ENCODE results near the gene TAF13. TPM values are rescaled to one million over a fixed set of nuclear protein-coding genes. Genes with fewer than 3 reads are reported as not detected.
"Not testable (repeated sequence)": the region's sequence is repeated elsewhere in the genome, so short reads cannot be mapped to it uniquely, and the experiment has no call there.

Gene TAF13
- total and polyA plus RNA-seq, 5 donors from 2014 or later: 0.89 to 31.3 (median 2.1) TPM

- H3K36me3 Mint-ChIP-seq: no peaks in the 10 kb centered on the region
- Histone ChIP-seq H3K9me3 (ENCODE audit: control insufficient read depth in 2 of 2, low read length in 2 of 2) (no peaks in the 10 kb centered on the region), H3K36me3 (ENCODE audit: control insufficient read depth, insufficient read depth, low read length) (no peaks in the 10 kb centered on the region), H3K4me1 (ENCODE audit: control insufficient read depth, insufficient read depth, low read length, poor library complexity, severe bottlenecking) (peaks cover 14% of the 10 kb centered on the region), H3K27me3 (ENCODE audit: control insufficient read depth, insufficient read depth, low read length) (no peaks in the 10 kb centered on the region), H3K4me3 (ENCODE audit: low read depth, low read length) (peak within 1 kb of the TSS; percentile 81), H3K27ac (ENCODE audit: insufficient read depth, low read length, poor library complexity, severe bottlenecking) (peak within 1 kb of the TSS; percentile 86)
- peak within 1 kb of the TSS; percentile 93 to 100 (median 96) for H3K4me3 Mint-ChIP-seq
- H3K27me3 Mint-ChIP-seq: no peaks in the 10 kb centered on the region
- peaks cover 0 to 2% (median 0%) of the 10 kb centered on the region in 7 donors for H3K9me3 Mint-ChIP-seq
- H3K27ac Mint-ChIP-seq: peak within 1 kb of the TSS; percentile 69 to 92 (median 88)
- peak; percentile 94 to 98 (median 97) for DNase-seq
- H3K4me1 Mint-ChIP-seq: peaks cover 7 to 29% (median 12%) of the 10 kb centered on the region in 4 donors
- ATAC-seq (ENCODE audit: low read depth in 2 of 2): peak; percentile 99
Measured at GRCh38 chr1:109041621-109042468, 34.0 kb downstream of the TAF13 start, which contains the start of gene WDR47. WDR47 (minus strand) TSS chr1:109042102; CDS start chr1:109023512, 18,590 bp downstream.

GRCh38 chr1:109040989-109041620, 34.7 kb downstream of the TAF13 start:
- Histone ChIP-seq H3K36me3 (ENCODE audit: control insufficient read depth, insufficient read depth, low read length) (no peaks in the 10 kb centered on the region), H3K27ac (ENCODE audit: insufficient read depth, low read length, poor library complexity, severe bottlenecking) (peak overlapping the region; percentile 86), H3K9me3 (ENCODE audit: control insufficient read depth in 2 of 2, low read length in 2 of 2) (no peaks in the 10 kb centered on the region), H3K27me3 (ENCODE audit: control insufficient read depth, insufficient read depth, low read length) (no peaks in the 10 kb centered on the region), H3K4me1 (ENCODE audit: control insufficient read depth, insufficient read depth, low read length, poor library complexity, severe bottlenecking) (peaks cover 14% of the 10 kb centered on the region), H3K4me3 (ENCODE audit: low read depth, low read length) (peak overlapping the region; percentile 63)
- ATAC-seq (ENCODE audit: low read depth in 2 of 2) (no peak), DNase-seq (peak in 1 of 3 donors; percentile 44)
- Mint-ChIP-seq H3K4me3 (peak overlapping the region; percentile 93 to 100 (median 96)), H3K9me3 (peaks cover 0 to 2% (median 0%) of the 10 kb centered on the region in 7 donors), H3K27me3 (no peaks in the 10 kb centered on the region), H3K4me1 (peaks cover 7 to 29% (median 12%) of the 10 kb centered on the region in 4 donors), H3K36me3 (peaks cover 1% of the 10 kb centered on the region), H3K27ac (peak overlapping the region in 2 of 3 donors; percentile 88 to 91)

- H3K9me3 Mint-ChIP-seq: peaks cover 0 to 2% (median 0%) of the 10 kb centered on the region in 7 donors
Measured at GRCh38 chr1:109040627-109040988, 35.2 kb downstream of the TAF13 start.

DNA sequence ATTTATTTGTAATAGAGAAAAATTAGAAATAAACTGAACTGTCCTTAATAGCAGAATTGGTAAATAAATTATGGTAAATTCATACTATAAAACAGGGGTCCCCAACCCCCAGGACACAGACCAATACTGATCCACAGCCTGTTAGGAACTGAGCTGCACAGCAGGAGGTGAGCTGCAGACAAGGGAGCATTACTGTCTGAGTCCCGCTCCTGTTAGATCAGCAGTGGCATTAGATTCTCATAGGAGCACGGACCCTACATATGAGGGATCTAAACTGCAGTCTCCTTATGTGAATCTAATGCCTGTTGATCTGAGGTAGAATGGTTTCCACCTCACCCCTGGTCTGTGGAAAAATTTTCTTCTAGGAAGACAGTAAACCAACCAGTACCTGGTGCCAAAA, 41.4 kb downstream of the TAF13 start:
- Mint-ChIP-seq H3K9me3 (no peaks in the 10 kb centered on the region), H3K36me3 (peaks cover 3% of the 10 kb centered on the region), H3K4me3 (no peak overlapping the region), H3K4me1 (peaks cover 1 to 11% (median 7%) of the 10 kb centered on the region in 4 donors), H3K27ac (no peak overlapping the region), H3K27me3 (no peaks in the 10 kb centered on the region)
- no peak for DNase-seq
- H3K27ac ChIP-seq (ENCODE audit: insufficient read depth, low read length, poor library complexity, severe bottlenecking): no peak overlapping the region
- H3K4me3 ChIP-seq (ENCODE audit: low read depth, low read length): no peak overlapping the region
- no peaks in the 10 kb centered on the region for H3K27me3 ChIP-seq (ENCODE audit: control insufficient read depth, insufficient read depth, low read length)
- H3K4me1 ChIP-seq (ENCODE audit: control insufficient read depth, insufficient read depth, low read length, poor library complexity, severe bottlenecking): no peaks in the 10 kb centered on the region
- no peak for ATAC-seq (ENCODE audit: low read depth in 2 of 2)
- no peaks in the 10 kb centered on the region for H3K36me3 ChIP-seq (ENCODE audit: control insufficient read depth, insufficient read depth, low read length)
- no peaks in the 10 kb centered on the region for H3K9me3 ChIP-seq (ENCODE audit: control insufficient read depth in 2 of 2, low read length in 2 of 2)

More at GRCh38 chr1:109040627-109040988, 35.2 kb downstream of the TAF13 start:
- H3K9me3 ChIP-seq (ENCODE audit: control insufficient read depth in 2 of 2, low read length in 2 of 2): no peaks in the 10 kb centered on the region
- no peaks in the 10 kb centered on the region for H3K27me3 Mint-ChIP-seq
- peak overlapping the region in 2 of 3 donors; percentile 88 to 91 for H3K27ac Mint-ChIP-seq
- H3K27ac ChIP-seq (ENCODE audit: insufficient read depth, low read length, poor library complexity, severe bottlenecking): peak overlapping the region; percentile 86
- H3K36me3 ChIP-seq (ENCODE audit: control insufficient read depth, insufficient read depth, low read length): no peaks in the 10 kb centered on the region
- DNase-seq (peak in 1 of 3 donors; percentile 6), ATAC-seq (ENCODE audit: low read depth in 2 of 2) (no peak)
- peak overlapping the region; percentile 63 for H3K4me3 ChIP-seq (ENCODE audit: low read depth, low read length)
- peak overlapping the region; percentile 93 to 100 (median 96) for H3K4me3 Mint-ChIP-seq
- H3K27me3 ChIP-seq (ENCODE audit: control insufficient read depth, insufficient read depth, low read length): no peaks in the 10 kb centered on the region
- peaks cover 7 to 29% (median 12%) of the 10 kb centered on the region in 4 donors for H3K4me1 Mint-ChIP-seq
- H3K4me1 ChIP-seq (ENCODE audit: control insufficient read depth, insufficient read depth, low read length, poor library complexity, severe bottlenecking): peaks cover 14% of the 10 kb centered on the region
- H3K36me3 Mint-ChIP-seq: peaks cover 3% of the 10 kb centered on the region

GRCh38 chr1:109029493-109029892, 46.3 kb downstream of the TAF13 start:
- Mint-ChIP-seq H3K27ac (peak overlapping the region in 1 of 3 donors; percentile 46), H3K4me1 (peaks cover 1 to 11% (median 2%) of the 10 kb centered on the region in 4 donors)
- not testable (repeated sequence) for H3K36me3 ChIP-seq (ENCODE audit: control insufficient read depth, insufficient read depth, low read length); H3K4me3 Mint-ChIP-seq; H3K4me1 ChIP-seq (ENCODE audit: control insufficient read depth, insufficient read depth, low read length, poor library complexity, severe bottlenecking); H3K27me3 ChIP-seq (ENCODE audit: control insufficient read depth, insufficient read depth, low read length); H3K9me3 Mint-ChIP-seq; H3K9me3 ChIP-seq (ENCODE audit: control insufficient read depth in 2 of 2, low read length in 2 of 2); ATAC-seq (ENCODE audit: low read depth in 2 of 2); H3K27me3 Mint-ChIP-seq; H3K4me3 ChIP-seq (ENCODE audit: low read depth, low read length); H3K36me3 Mint-ChIP-seq; H3K27ac ChIP-seq (ENCODE audit: insufficient read depth, low read length, poor library complexity, severe bottlenecking); DNase-seq

DNA sequence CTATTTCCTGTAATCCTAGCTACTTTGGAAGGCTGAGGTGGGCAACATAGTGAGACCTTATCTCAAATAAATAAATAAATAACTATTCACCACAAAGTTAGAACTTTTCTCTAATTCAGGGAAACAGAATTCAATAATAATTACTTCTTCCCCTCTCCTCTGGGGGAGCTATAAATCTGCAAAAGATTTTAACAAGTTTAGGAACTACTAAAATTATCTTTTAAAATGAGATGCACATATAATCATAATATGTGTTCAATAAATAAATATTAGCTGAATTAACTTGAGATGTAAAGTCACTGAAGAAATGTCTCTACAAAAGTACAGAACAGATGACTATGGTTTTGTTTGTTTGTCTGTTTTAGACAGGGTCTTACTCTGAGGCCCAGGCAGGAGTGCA, 48.0 kb downstream of the TAF13 start:
- no peak for DNase-seq
- Histone ChIP-seq H3K36me3 (ENCODE audit: control insufficient read depth, insufficient read depth, low read length) (no peaks in the 10 kb centered on the region), H3K27ac (ENCODE audit: insufficient read depth, low read length, poor library complexity, severe bottlenecking) (no peak overlapping the region), H3K27me3 (ENCODE audit: control insufficient read depth, insufficient read depth, low read length) (no peaks in the 10 kb centered on the region), H3K4me1 (ENCODE audit: control insufficient read depth, insufficient read depth, low read length, poor library complexity, severe bottlenecking) (no peaks in the 10 kb centered on the region), H3K4me3 (ENCODE audit: low read depth, low read length) (no peak overlapping the region), H3K9me3 (ENCODE audit: control insufficient read depth in 2 of 2, low read length in 2 of 2) (no peaks in the 10 kb centered on the region)
- Mint-ChIP-seq H3K9me3 (no peaks in the 10 kb centered on the region), H3K4me3 (no peak overlapping the region), H3K4me1 (peaks cover 0 to 6% (median 2%) of the 10 kb centered on the region in 4 donors), H3K36me3 (no peaks in the 10 kb centered on the region), H3K27me3 (no peaks in the 10 kb centered on the region), H3K27ac (no peak overlapping the region)
- no peak for ATAC-seq (ENCODE audit: low read depth in 2 of 2)

DNA sequence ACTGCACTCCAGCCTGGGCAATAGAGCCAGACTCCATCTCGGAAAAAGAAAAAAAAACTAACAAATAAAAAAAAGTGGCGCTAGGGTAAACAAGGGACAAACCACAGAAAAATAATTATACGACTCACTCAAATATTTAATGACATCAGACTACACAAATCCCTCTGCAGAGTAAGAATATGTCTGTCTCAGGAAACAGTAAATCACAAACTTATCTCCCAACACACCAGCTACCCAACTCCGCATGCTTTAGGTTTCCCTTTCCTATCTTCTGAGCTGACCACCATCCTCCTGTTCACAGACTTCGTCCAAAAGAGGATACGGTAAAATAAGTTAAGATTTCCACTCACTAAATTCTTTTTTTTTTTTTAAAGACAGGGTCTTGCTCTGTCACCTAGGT, 50.1 kb downstream of the TAF13 start:
- Mint-ChIP-seq H3K36me3 (peaks cover 7% of the 10 kb centered on the region), H3K27me3 (no peaks in the 10 kb centered on the region), H3K9me3 (no peaks in the 10 kb centered on the region), H3K4me1 (peaks cover 0 to 5% (median 2%) of the 10 kb centered on the region in 4 donors), H3K4me3 (no peak overlapping the region), H3K27ac (no peak overlapping the region)
- no peaks in the 10 kb centered on the region for H3K36me3 ChIP-seq (ENCODE audit: control insufficient read depth, insufficient read depth, low read length)
- no peaks in the 10 kb centered on the region for H3K27me3 ChIP-seq (ENCODE audit: control insufficient read depth, insufficient read depth, low read length)
- ATAC-seq (ENCODE audit: low read depth in 2 of 2): no peak
- H3K27ac ChIP-seq (ENCODE audit: insufficient read depth, low read length, poor library complexity, severe bottlenecking): no peak overlapping the region
- DNase-seq: no peak
- no peaks in the 10 kb centered on the region for H3K9me3 ChIP-seq (ENCODE audit: control insufficient read depth in 2 of 2, low read length in 2 of 2)
- H3K4me1 ChIP-seq (ENCODE audit: control insufficient read depth, insufficient read depth, low read length, poor library complexity, severe bottlenecking): no peaks in the 10 kb centered on the region
- no peak overlapping the region for H3K4me3 ChIP-seq (ENCODE audit: low read depth, low read length)
